Fibroblast of lung (primary cell): ENCODE measurements around the gene MLXIP.

ENCODE experiments used
- EZH2 ChIP-seq: IDR thresholded peaks from 2 replicates; pipeline ENCODE4 v1.5.1; 2012; ENCODE audit warnings: low read length, control low read depth, mild to moderate bottlenecking; ENCODE audit errors: missing control alignments
- TF ChIP-seq, protein P1 (sequence below), 2 donors: IDR thresholded peaks in 1 of 2; conservative IDR thresholded peaks in 1 of 2; 1 replicate in 1 of 2; 2 replicates in 1 of 2; pipeline ENCODE4 v1.5.1; 2011 to 2012; ENCODE audit warnings: low read length in 2 of 2, control low read depth in 1 of 2, inconsistent platforms in 1 of 2, low read depth in 1 of 2, mild to moderate bottlenecking in 1 of 2

DNA sequence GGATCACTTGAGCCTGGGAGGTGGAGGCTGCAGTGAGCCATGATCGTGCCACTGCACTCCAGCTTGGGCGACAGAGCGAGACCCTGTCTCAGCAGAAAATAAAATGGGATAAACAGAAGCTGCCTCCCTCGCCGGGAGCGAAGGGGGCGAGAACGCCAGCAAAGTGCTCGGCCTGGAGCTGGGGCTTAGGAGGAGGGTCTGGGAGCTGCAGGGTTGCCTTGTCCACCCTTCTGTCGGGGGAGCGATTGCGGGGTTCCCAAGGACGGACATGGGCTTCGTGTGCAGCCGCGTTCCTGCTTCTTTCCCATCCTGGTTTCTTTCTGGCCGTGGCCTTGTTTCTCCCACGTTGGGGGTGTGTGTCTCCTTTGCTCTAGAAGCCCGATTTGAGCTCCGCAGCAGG is 27.9 kb upstream of the MLXIP start:
- TF ChIP-seq, protein P1, sequence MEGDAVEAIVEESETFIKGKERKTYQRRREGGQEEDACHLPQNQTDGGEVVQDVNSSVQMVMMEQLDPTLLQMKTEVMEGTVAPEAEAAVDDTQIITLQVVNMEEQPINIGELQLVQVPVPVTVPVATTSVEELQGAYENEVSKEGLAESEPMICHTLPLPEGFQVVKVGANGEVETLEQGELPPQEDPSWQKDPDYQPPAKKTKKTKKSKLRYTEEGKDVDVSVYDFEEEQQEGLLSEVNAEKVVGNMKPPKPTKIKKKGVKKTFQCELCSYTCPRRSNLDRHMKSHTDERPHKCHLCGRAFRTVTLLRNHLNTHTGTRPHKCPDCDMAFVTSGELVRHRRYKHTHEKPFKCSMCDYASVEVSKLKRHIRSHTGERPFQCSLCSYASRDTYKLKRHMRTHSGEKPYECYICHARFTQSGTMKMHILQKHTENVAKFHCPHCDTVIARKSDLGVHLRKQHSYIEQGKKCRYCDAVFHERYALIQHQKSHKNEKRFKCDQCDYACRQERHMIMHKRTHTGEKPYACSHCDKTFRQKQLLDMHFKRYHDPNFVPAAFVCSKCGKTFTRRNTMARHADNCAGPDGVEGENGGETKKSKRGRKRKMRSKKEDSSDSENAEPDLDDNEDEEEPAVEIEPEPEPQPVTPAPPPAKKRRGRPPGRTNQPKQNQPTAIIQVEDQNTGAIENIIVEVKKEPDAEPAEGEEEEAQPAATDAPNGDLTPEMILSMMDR (conservative IDR thresholded peaks at IDR 0.05 in 1 of 2, IDR thresholded peaks at IDR 0.05 in 1 of 2; ENCODE audit: low read depth in 1 of 2, low read length in 2 of 2), result no peak
- no peak for TF ChIP-seq EZH2
